Mononuclear cell (primary cell): ENCODE results near the gene ZNF415. TPM values are rescaled to one million over a fixed set of nuclear protein-coding genes. Genes with fewer than 3 reads are reported as not detected.
"Not testable (repeated sequence)": the region's sequence is repeated elsewhere in the genome, so short reads cannot be mapped to it uniquely, and the experiment has no call there.

Source experiments
- H3K27me3 ChIP-seq: 2 replicates; pipeline ENCODE4 v1.6.0; 2011; ENCODE audit warnings: low read length, control low read depth; ENCODE audit not compliant: insufficient read depth
- H3K4me1 ChIP-seq: 2 replicates; pipeline ENCODE4 v1.5.1; 2011; ENCODE audit warnings: mild to moderate bottlenecking, low read length, control low read depth; ENCODE audit not compliant: insufficient read depth
- H3K4me3 ChIP-seq: 2 replicates; pipeline ENCODE4 v1.5.1; 2011; ENCODE audit warnings: mild to moderate bottlenecking, low read length, moderate library complexity
- H3K9me3 ChIP-seq: 2 replicates; pipeline ENCODE4 v1.5.1; 2011; ENCODE audit warnings: low read depth, mild to moderate bottlenecking, control low read depth, low read length
- total RNA-seq: library from RNA; depleted of rRNA; stranded (reverse); fragments of >200 nt; gene quantifications from one replicate; pipeline ENCODE4 v1.2.3, GENCODE V29; 2012

The ZNF415 gene
- total RNA-seq, 1 donor = 0.52 TPM

GRCh38 chr19:53130506-53130905 is 2.2 kb downstream of the ZNF415 start:
- peaks cover 16% of the 10 kb centered on the region for H3K4me1 ChIP-seq
- no peak overlapping the region for H3K4me3 ChIP-seq
- H3K27me3 ChIP-seq = no peaks in the 10 kb centered on the region
- H3K9me3 ChIP-seq = peaks cover 19% of the 10 kb centered on the region

GRCh38 chr19:53126733-53127526 is 5.8 kb downstream of the ZNF415 start:
- H3K4me3 ChIP-seq, H3K27me3 ChIP-seq, H3K9me3 ChIP-seq, H3K4me1 ChIP-seq: not testable (repeated sequence)

- H3K9me3 ChIP-seq = peaks cover 9% of the 10 kb centered on the region
- H3K4me1 ChIP-seq = no peaks in the 10 kb centered on the region
- no peaks in the 10 kb centered on the region for H3K27me3 ChIP-seq
- H3K4me3 ChIP-seq = no peak overlapping the region
Measured at GRCh38 chr19:53123400-53123799, 9.3 kb downstream of the ZNF415 start.

DNA sequence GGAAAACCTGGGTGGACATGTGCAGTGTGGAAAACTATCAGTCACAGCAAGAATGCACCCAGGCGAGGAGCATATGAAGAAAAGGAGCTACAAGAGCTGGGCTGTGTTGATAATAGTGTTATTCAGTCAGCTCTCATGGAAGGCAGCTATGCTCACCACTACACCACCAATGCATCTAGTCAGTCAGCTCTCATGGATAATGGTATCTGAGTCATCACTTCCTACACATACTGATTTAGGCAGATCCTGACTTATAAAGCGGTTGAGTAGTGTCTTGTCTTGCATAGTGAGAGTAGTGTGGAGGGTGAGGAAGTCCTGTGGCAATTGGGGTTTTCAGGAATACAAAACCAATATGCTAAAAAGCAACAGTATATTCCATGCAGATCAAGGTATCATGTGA is 20.4 kb downstream of the ZNF415 start:
- Histone ChIP-seq H3K4me3 (no peak overlapping the region), H3K4me1 (no peaks in the 10 kb centered on the region), H3K27me3 (no peaks in the 10 kb centered on the region), H3K9me3 (peaks cover 28% of the 10 kb centered on the region)

- Histone ChIP-seq H3K9me3 (peaks cover 28% of the 10 kb centered on the region), H3K4me3 (no peak overlapping the region), H3K4me1 (no peaks in the 10 kb centered on the region), H3K27me3 (no peaks in the 10 kb centered on the region)
Measured at GRCh38 chr19:53109527-53109926, 23.2 kb downstream of the ZNF415 start.

- H3K4me3 ChIP-seq = peak within 1 kb of the TSS; percentile 94
Measured at GRCh38 chr19:53103234-53104203, 29.2 kb downstream of the ZNF415 start, which contains the start of gene ZNF160. TSS of gene ZNF160 (minus strand) at chr19:53103422. CDS start at chr19:53086276, 17,146 bp downstream.

GRCh38 chr19:53102756-53103233 is 29.9 kb downstream of the ZNF415 start:
- Histone ChIP-seq H3K4me1 (peaks cover 18% of the 10 kb centered on the region), H3K27me3 (no peaks in the 10 kb centered on the region), H3K9me3 (peaks cover under 1% of the 10 kb centered on the region), H3K4me3 (peak overlapping the region; percentile 94)

More at GRCh38 chr19:53103234-53104203, 29.2 kb downstream of the ZNF415 start, which contains the start of gene ZNF160:
- Histone ChIP-seq H3K27me3 (no peaks in the 10 kb centered on the region), H3K9me3 (peaks cover 8% of the 10 kb centered on the region), H3K4me1 (peaks cover 18% of the 10 kb centered on the region)

DNA sequence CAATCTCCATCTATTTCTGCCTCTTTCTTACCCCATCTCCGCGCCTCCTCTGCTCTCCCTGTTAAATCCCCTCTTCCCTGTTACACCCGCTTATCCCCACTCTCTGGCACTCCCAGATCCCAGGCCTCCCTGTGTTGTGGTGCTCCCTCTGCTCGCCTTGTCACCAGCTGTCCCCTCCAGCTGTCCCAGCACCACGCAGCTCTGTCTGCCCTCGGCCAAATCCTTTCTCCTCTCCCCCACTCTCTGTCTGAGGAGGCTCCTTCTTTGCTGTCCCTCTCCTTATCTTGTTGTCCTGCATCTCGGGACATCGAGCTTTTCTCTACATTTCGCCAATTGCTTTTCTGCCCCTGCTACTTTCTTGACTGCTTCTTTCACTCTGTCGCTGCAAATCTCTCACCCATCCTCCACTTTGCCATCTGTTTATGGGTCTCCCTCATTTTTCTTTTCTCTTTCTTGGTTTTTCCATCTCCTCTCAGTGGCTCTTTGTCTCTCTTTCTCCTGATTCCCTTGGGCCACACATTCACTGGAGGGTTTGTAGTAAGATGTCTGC is 30.4 kb downstream of the ZNF415 start:
- H3K27me3 ChIP-seq = no peaks in the 10 kb centered on the region
- peaks cover 18% of the 10 kb centered on the region for H3K4me1 ChIP-seq
- peak overlapping the region; percentile 94 for H3K4me3 ChIP-seq
- H3K9me3 ChIP-seq = no peaks in the 10 kb centered on the region

DNA sequence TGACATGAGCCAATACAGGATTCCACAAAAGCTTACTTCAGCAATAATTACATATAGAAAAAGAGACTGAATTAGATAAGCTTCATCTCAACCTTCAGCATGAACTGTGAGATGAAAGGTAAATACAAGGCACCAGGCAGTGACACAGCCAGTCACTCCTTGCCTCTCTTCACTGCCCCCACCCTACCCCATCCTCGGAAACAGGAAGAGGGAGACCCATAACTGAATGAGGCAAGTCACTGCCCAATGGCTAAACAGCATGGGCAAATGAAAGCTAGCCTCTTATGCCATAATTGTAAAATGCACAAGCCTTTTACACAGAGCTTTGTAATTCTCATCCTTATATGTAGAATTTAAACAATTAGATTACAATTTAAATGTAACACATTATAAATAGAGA is 31.2 kb downstream of the ZNF415 start:
- no peak overlapping the region for H3K4me3 ChIP-seq
- H3K27me3 ChIP-seq = no peaks in the 10 kb centered on the region
- H3K9me3 ChIP-seq = no peaks in the 10 kb centered on the region
- peaks cover 18% of the 10 kb centered on the region for H3K4me1 ChIP-seq

- H3K9me3 ChIP-seq, H3K27me3 ChIP-seq, H3K4me3 ChIP-seq: not testable (repeated sequence)
- peaks cover 15% of the 10 kb centered on the region for H3K4me1 ChIP-seq
Measured at GRCh38 chr19:53098570-53098969, 34.1 kb downstream of the ZNF415 start.

GRCh38 chr19:53096982-53097690 is 35.6 kb downstream of the ZNF415 start:
- not testable (repeated sequence) for H3K4me1 ChIP-seq, H3K27me3 ChIP-seq, H3K4me3 ChIP-seq, H3K9me3 ChIP-seq

DNA sequence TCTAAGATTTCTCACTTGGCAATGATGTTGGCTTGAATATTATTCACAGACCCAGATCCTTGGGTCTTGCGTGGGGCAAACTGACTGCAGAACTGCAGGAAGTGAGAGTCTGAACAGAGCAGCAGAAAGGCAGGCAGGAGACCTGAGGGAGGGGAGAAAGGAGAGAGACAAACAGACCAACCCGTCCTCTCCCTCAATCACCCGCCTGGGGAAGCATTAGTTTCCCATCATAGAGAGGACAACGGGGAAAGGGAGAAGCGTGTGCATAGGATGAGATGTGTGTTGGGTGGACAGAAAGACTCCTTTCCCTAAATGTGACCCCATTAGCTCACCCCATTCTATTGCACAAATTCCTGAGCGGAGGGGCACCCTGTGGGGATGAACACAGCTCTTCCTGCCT is 36.1 kb downstream of the ZNF415 start:
- not testable (repeated sequence) for H3K4me1 ChIP-seq, H3K4me3 ChIP-seq, H3K9me3 ChIP-seq, H3K27me3 ChIP-seq

- Histone ChIP-seq H3K27me3 (no peaks in the 10 kb centered on the region), H3K4me3 (no peak overlapping the region), H3K4me1 (no peaks in the 10 kb centered on the region), H3K9me3 (no peaks in the 10 kb centered on the region)
Measured at GRCh38 chr19:53094754-53095575, 37.7 kb downstream of the ZNF415 start.

DNA sequence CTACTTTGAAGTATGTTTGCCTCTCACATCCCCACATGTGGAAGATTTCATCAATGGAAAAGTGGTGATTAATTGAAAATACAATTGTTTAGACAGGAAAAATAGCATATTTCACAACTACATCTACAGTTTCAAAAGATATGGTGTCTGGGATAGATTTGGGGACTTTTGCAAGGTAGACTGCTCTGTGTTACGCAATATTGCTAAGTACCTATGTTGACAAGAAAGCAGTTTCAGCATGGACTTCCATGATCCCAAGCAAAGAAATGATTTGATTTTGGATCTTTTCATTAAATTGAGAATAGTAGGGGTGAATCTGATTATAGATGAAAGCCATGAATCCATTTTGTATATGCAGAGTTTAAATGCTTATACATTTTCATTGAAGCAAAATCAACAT is 40.0 kb downstream of the ZNF415 start:
- H3K4me3 ChIP-seq = no peak overlapping the region
- no peaks in the 10 kb centered on the region for H3K4me1 ChIP-seq
- H3K27me3 ChIP-seq = no peaks in the 10 kb centered on the region
- H3K9me3 ChIP-seq = no peaks in the 10 kb centered on the region
